Astrocyte (in vitro differentiated cells and primary cell): Measurements from ENCODE around the gene DGKI. TPM values are rescaled to one million over a fixed set of nuclear protein-coding genes. Genes with fewer than 3 reads are reported as not detected.

Experiments used
- DNase-seq: peaks from one replicate; pipeline ENCODE4 v3.0.0-alpha.2; 2010; ENCODE audit warnings: low read depth
- FAIRE-seq: peaks from 2 replicates; lab custom pipeline; 2011; peaks lifted over from hg19 to GRCh38; lab: Jason Lieb, UNC
- H2AFZ ChIP-seq: 2 replicates; pipeline ENCODE4 v1.6.0; 2012; ENCODE audit warnings: low read depth, low read length, inconsistent platforms
- H3K27ac ChIP-seq: 2 replicates; pipeline ENCODE4 v1.5.1; 2011; ENCODE audit warnings: low read depth, low read length, inconsistent platforms
- H3K27me3 ChIP-seq: 2 replicates; pipeline ENCODE4 v1.6.0; 2011; ENCODE audit warnings: low read length, inconsistent platforms; ENCODE audit not compliant: insufficient read depth
- H3K36me3 ChIP-seq: 2 replicates; pipeline ENCODE4 v1.5.1; 2011; ENCODE audit warnings: low read length, inconsistent platforms; ENCODE audit not compliant: insufficient read depth
- H3K4me1 ChIP-seq: 2 replicates; pipeline ENCODE4 v1.5.1; 2011; ENCODE audit warnings: low read length, inconsistent platforms; ENCODE audit not compliant: insufficient read depth
- H3K4me2 ChIP-seq: 2 replicates; pipeline ENCODE4 v1.6.0; 2012; ENCODE audit warnings: low read length, inconsistent platforms
- H3K4me3 ChIP-seq: 2 replicates; pipeline ENCODE4 v1.5.1; 2011; ENCODE audit warnings: low read depth, mild to moderate bottlenecking, low read length, inconsistent platforms; ENCODE audit not compliant: insufficient read depth
- H3K79me2 ChIP-seq: 2 replicates; pipeline ENCODE4 v1.6.0; 2012; ENCODE audit warnings: mild to moderate bottlenecking, low read length, inconsistent platforms; ENCODE audit not compliant: insufficient read depth
- H3K9ac ChIP-seq: 2 replicates; pipeline ENCODE4 v1.6.0; 2012; ENCODE audit warnings: mild to moderate bottlenecking, low read length, inconsistent platforms
- H3K9me3 ChIP-seq: 2 replicates; pipeline ENCODE4 v1.5.1; 2012; ENCODE audit warnings: low read depth, mild to moderate bottlenecking, low read length, inconsistent platforms; ENCODE audit not compliant: insufficient read depth
- H4K20me1 ChIP-seq: 2 replicates; pipeline ENCODE4 v1.6.0; 2012; ENCODE audit warnings: low read length, inconsistent platforms; ENCODE audit not compliant: insufficient read depth
- H3K27ac Mint-ChIP-seq: one replicate; pipeline ENCODE4 v1.8.0; 2021; ENCODE audit warnings: mild to moderate bottlenecking, mixed read lengths; ENCODE audit not compliant: unreplicated experiment
- H3K27me3 Mint-ChIP-seq: one replicate; pipeline ENCODE4 v1.8.0; 2021; ENCODE audit warnings: low read depth, mixed read lengths; ENCODE audit not compliant: unreplicated experiment
- H3K36me3 Mint-ChIP-seq: one replicate; pipeline ENCODE4 v1.8.0; 2021; ENCODE audit warnings: low read depth, mixed read lengths; ENCODE audit not compliant: unreplicated experiment
- H3K4me1 Mint-ChIP-seq: one replicate; pipeline ENCODE4 v1.8.0; 2021; ENCODE audit warnings: low read depth, mixed read lengths; ENCODE audit not compliant: unreplicated experiment
- H3K4me3 Mint-ChIP-seq: one replicate; pipeline ENCODE4 v1.8.0; 2021; ENCODE audit warnings: mild to moderate bottlenecking, moderate library complexity, mixed read lengths; ENCODE audit not compliant: unreplicated experiment
- H3K9me3 Mint-ChIP-seq: one replicate; pipeline ENCODE4 v1.8.0; 2021; ENCODE audit warnings: mild to moderate bottlenecking, mixed read lengths; ENCODE audit not compliant: unreplicated experiment
- EZH2 ChIP-seq: IDR thresholded peaks from 2 replicates; pipeline ENCODE4 v1.6.1; 2012; ENCODE audit warnings: mild to moderate bottlenecking, low read length, inconsistent platforms; ENCODE audit not compliant: insufficient read depth
- total RNA-seq: library from RNA; stranded (reverse); gene quantifications from 2 replicates; pipeline ENCODE4 v1.2.1, GENCODE V29; 2021
- TF ChIP-seq, protein P1 (sequence below): IDR thresholded peaks from 2 replicates; pipeline ENCODE4 v1.5.1; 2011; ENCODE audit warnings: low read depth, mild to moderate bottlenecking, inconsistent platforms, low read length, moderate library complexity; ENCODE audit not compliant: insufficient read depth

Gene DGKI
- total RNA-seq, 1 donor from 2014 or later, result 6.3 TPM

DNA sequence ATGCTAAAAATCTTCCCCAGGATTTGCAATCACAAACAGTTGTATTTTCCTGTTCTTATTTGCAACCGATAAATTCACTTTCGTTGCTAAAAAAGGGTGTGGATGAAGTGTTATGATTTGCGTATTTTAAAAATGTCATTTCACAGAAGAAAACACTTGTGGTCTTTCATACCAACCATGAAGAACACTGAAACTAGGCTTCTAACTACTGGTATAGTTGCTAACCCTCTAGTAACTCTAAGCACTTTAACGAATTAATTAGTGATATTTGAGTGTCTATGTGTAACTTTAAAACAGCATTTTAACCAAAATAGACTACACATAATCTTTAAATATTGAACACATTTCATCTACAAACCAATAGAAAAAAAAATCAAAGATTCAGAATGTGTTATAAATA, 315.1 kb downstream of the DGKI start:
- H3K27ac ChIP-seq, result no peak overlapping the region
- H3K9ac ChIP-seq, result no peak overlapping the region
- H3K4me2 ChIP-seq, result no peak overlapping the region
- H3K4me1 ChIP-seq, result no peaks in the 10 kb centered on the region
- H2AFZ ChIP-seq, result no peak overlapping the region
- Mint-ChIP-seq H3K9me3 (no peaks in the 10 kb centered on the region), H3K36me3 (no peaks in the 10 kb centered on the region), H3K27ac (no peak overlapping the region), H3K4me3 (no peak overlapping the region), H3K27me3 (no peaks in the 10 kb centered on the region), H3K4me1 (peaks cover under 1% of the 10 kb centered on the region)
- no peaks in the 10 kb centered on the region for H3K36me3 ChIP-seq
- no peak overlapping the region for H3K4me3 ChIP-seq
- no peaks in the 10 kb centered on the region for H3K79me2 ChIP-seq
- H4K20me1 ChIP-seq, result no peaks in the 10 kb centered on the region
- FAIRE-seq, result no peak
- DNase-seq, result no peak
- H3K27me3 ChIP-seq, result no peaks in the 10 kb centered on the region
- TF ChIP-seq, protein P1, sequence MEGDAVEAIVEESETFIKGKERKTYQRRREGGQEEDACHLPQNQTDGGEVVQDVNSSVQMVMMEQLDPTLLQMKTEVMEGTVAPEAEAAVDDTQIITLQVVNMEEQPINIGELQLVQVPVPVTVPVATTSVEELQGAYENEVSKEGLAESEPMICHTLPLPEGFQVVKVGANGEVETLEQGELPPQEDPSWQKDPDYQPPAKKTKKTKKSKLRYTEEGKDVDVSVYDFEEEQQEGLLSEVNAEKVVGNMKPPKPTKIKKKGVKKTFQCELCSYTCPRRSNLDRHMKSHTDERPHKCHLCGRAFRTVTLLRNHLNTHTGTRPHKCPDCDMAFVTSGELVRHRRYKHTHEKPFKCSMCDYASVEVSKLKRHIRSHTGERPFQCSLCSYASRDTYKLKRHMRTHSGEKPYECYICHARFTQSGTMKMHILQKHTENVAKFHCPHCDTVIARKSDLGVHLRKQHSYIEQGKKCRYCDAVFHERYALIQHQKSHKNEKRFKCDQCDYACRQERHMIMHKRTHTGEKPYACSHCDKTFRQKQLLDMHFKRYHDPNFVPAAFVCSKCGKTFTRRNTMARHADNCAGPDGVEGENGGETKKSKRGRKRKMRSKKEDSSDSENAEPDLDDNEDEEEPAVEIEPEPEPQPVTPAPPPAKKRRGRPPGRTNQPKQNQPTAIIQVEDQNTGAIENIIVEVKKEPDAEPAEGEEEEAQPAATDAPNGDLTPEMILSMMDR, result no peak
- no peak for TF ChIP-seq EZH2
- no peaks in the 10 kb centered on the region for H3K9me3 ChIP-seq

DNA sequence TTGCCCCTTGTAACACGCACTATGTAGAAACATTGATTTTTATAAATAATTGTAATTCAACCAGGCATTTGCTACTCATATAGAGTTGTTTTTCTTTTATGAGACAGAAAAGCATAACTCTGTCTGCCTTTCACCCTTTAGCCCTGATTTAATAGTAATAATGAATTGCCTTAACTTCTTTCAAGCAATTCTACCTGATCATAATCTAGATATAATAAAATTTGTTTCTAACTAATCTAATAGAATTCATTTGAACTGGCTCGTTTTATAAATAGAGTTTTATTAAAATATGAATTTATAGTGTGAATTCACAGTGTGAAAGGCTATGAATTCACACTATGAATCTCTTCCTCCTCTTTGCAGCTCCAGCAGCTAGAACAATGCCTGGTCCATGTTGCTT, 319.1 kb downstream of the DGKI start:
- H3K4me3 ChIP-seq, result no peak overlapping the region
- DNase-seq (no peak), FAIRE-seq (no peak)
- H3K36me3 Mint-ChIP-seq, result no peaks in the 10 kb centered on the region
- H2AFZ ChIP-seq, result no peak overlapping the region
- H3K4me1 Mint-ChIP-seq, result no peaks in the 10 kb centered on the region
- no peak overlapping the region for H3K9ac ChIP-seq
- H3K27me3 Mint-ChIP-seq, result no peaks in the 10 kb centered on the region
- no peaks in the 10 kb centered on the region for H3K27me3 ChIP-seq
- no peaks in the 10 kb centered on the region for H4K20me1 ChIP-seq
- no peak for TF ChIP-seq EZH2
- TF ChIP-seq, protein P1, result no peak
- no peak overlapping the region for H3K27ac Mint-ChIP-seq
- no peaks in the 10 kb centered on the region for H3K9me3 ChIP-seq
- no peak overlapping the region for H3K27ac ChIP-seq
- H3K36me3 ChIP-seq, result no peaks in the 10 kb centered on the region
- H3K4me1 ChIP-seq, result no peaks in the 10 kb centered on the region
- no peak overlapping the region for H3K4me2 ChIP-seq
- H3K4me3 Mint-ChIP-seq, result no peak overlapping the region
- no peaks in the 10 kb centered on the region for H3K79me2 ChIP-seq
- peaks cover 1% of the 10 kb centered on the region for H3K9me3 Mint-ChIP-seq

DNA sequence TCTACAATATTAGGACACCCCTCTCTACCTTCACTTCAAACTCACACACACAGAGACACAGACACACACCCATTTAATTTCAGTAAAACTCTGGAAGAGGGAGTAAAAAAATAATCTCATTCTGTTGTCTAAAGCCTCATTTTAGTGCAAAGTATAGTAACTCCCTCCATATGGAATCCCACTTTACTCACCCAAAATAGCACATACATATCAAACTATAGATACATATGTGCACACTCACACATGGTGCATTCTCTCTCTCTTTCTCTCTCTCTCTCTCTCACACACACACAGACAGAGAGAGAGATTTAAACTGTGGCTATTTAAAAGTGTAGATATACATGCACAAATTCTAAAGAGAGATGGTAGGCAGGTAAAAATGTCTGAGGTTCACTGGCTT, 323.6 kb downstream of the DGKI start:
- H3K79me2 ChIP-seq, result no peaks in the 10 kb centered on the region
- no peaks in the 10 kb centered on the region for H4K20me1 ChIP-seq
- TF ChIP-seq, protein P1, result no peak
- no peak for TF ChIP-seq EZH2
- no peak overlapping the region for H3K4me3 Mint-ChIP-seq
- no peaks in the 10 kb centered on the region for H3K27me3 Mint-ChIP-seq
- H3K4me1 ChIP-seq, result no peaks in the 10 kb centered on the region
- H3K36me3 Mint-ChIP-seq, result peaks cover 8% of the 10 kb centered on the region
- H3K27me3 ChIP-seq, result no peaks in the 10 kb centered on the region
- H3K4me2 ChIP-seq, result no peak overlapping the region
- no peaks in the 10 kb centered on the region for H3K9me3 ChIP-seq
- no peak overlapping the region for H2AFZ ChIP-seq
- H3K4me1 Mint-ChIP-seq, result peaks cover 26% of the 10 kb centered on the region
- no peak for FAIRE-seq
- H3K27ac ChIP-seq, result no peak overlapping the region
- no peak for DNase-seq
- H3K9me3 Mint-ChIP-seq, result peaks cover 1% of the 10 kb centered on the region
- H3K36me3 ChIP-seq, result no peaks in the 10 kb centered on the region
- no peak overlapping the region for H3K4me3 ChIP-seq
- H3K9ac ChIP-seq, result no peak overlapping the region
- no peak overlapping the region for H3K27ac Mint-ChIP-seq
